SK-N-MC (cell line): Measurements from ENCODE around the gene MYADML2.
"Not testable (repeated sequence)": the region's sequence is repeated elsewhere in the genome, so short reads cannot be mapped to it uniquely, and the experiment has no call there.

Experiments used
- DNase-seq: peaks from one replicate; pipeline ENCODE4 v3.0.0-alpha.2; 2011; ENCODE audit warnings: low read depth, low spot score
- H3K27ac ChIP-seq: fragments of 200-600 bp; sonication (generic); 2 replicates; pipeline ENCODE4 v1.5.1; 2016; ENCODE audit warnings: mixed run types
- H3K36me3 ChIP-seq: fragments of 200-600 bp; sonication (generic); 2 replicates; pipeline ENCODE4 v1.6.1; 2017; ENCODE audit warnings: antibody characterized with exemption, low read length, mixed read lengths; ENCODE audit not compliant: insufficient read depth
- H3K4me3 ChIP-seq: fragments of 200-600 bp; sonication (generic); 2 replicates; pipeline ENCODE4 v1.5.1; 2016
- H3K9ac ChIP-seq: fragments of 200-600 bp; sonication (generic); 2 replicates; pipeline ENCODE4 v1.8.0; 2017; ENCODE audit warnings: mixed run types, mixed read lengths; ENCODE audit not compliant: insufficient read length
- H3K9me3 ChIP-seq: fragments of 200-600 bp; sonication (generic); 2 replicates; pipeline ENCODE4 v1.6.1; 2017; ENCODE audit warnings: low read depth, mild to moderate bottlenecking, antibody characterized with exemption, low read length, moderate library complexity, mixed read lengths
- EZH2 ChIP-seq: fragments of 200-600 bp; sonication (generic); IDR thresholded peaks from one replicate; pipeline ENCODE4 v1.6.1; 2017; ENCODE audit warnings: antibody characterized with exemption
- FOXP2 ChIP-seq: optimal IDR thresholded peaks from 2 replicates; pipeline ENCODE3; 2011; ENCODE audit warnings: mild to moderate bottlenecking, moderate library complexity; ENCODE audit not compliant: insufficient read depth; ENCODE audit errors: extremely low read length, control extremely low read depth
- POLR2AphosphoS5 ChIP-seq: IDR thresholded peaks from 2 replicates; pipeline ENCODE4 v1.6.1; 2012; ENCODE audit warnings: mild to moderate bottlenecking, low read depth, low read length, borderline replicate concordance

The MYADML2 gene

DNA sequence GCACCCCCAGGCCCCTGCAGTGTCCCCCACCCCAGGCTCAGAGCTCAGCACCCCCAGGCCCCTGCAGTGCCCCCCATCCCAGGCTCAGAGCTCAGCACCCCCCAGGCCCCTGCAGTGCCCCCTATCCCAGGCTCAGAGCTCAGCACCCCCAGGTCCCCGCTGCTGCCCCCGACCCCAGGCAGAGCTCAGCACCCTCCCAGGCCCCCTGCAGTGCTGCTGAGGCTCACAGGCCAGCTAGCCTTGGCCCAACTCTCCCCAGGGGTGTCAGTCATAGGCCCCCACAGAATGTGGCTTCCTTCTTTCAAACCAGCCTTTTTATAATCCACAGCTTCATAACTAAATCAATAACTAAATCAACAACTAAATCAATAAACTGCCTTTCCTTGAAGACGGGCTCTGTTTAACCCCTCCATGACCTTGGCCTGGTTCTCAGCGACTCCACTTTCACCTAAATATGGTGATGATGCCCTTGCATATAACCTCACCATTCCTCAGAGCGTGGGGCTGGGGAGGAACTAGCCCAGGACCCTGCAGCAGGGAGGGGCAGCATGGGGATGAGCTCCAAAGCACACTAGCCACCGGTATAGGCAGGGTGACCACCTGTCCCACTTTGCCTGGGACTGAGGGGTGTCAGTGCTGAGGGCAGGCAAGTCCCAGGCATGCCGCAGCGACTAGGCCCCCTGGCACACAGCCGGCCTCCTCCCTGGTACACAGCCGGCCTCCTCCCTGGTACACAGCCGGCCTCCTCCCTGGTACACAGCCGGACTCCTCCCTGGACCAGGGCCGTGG is 8.9 kb upstream of the MYADML2 start:
- Histone ChIP-seq H3K9me3 (no peaks in the 10 kb centered on the region), H3K4me3 (no peak overlapping the region), H3K27ac (no peak overlapping the region), H3K9ac (no peak overlapping the region), H3K36me3 (no peaks in the 10 kb centered on the region)
- TF ChIP-seq FOXP2 (no peak), EZH2 (no peak), POLR2AphosphoS5 (no peak)
- no peak for DNase-seq

DNA sequence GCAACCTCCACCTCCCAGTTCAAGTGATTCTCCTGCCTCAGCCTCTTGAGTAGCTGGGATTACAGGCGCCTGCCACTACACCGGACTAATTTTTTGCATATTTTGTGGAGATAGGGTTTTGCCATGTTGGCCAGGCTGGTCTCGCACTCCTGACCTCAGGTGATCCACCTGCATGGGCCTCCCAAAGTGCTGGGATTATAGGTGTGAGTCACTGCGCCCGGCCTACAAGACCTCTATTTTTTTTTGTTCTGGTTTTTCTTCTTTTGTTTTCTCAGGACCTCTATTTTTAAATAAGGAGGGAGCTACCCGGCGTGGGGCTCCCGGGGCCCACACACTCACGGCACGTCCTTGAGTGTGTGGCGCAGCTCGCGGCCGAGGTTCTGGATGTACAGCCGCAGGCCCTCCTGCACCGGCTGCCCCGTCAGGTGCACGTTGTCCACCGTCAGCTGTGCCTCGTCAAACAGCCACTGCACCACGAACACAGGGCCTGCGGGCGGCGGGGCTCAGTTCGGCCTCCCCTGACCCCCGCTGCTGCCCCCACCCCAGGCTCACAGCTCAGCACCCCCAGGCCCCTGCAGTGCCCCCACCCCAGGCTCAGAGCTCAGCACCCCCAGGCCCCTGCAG is 8.1 kb upstream of the MYADML2 start:
- TF ChIP-seq FOXP2 = no peak
- no peak for DNase-seq
- no peaks in the 10 kb centered on the region for H3K36me3 ChIP-seq
- H3K27ac ChIP-seq = no peak overlapping the region
- H3K9me3 ChIP-seq = no peaks in the 10 kb centered on the region
- no peak overlapping the region for H3K9ac ChIP-seq
- H3K4me3 ChIP-seq = no peak overlapping the region

DNA sequence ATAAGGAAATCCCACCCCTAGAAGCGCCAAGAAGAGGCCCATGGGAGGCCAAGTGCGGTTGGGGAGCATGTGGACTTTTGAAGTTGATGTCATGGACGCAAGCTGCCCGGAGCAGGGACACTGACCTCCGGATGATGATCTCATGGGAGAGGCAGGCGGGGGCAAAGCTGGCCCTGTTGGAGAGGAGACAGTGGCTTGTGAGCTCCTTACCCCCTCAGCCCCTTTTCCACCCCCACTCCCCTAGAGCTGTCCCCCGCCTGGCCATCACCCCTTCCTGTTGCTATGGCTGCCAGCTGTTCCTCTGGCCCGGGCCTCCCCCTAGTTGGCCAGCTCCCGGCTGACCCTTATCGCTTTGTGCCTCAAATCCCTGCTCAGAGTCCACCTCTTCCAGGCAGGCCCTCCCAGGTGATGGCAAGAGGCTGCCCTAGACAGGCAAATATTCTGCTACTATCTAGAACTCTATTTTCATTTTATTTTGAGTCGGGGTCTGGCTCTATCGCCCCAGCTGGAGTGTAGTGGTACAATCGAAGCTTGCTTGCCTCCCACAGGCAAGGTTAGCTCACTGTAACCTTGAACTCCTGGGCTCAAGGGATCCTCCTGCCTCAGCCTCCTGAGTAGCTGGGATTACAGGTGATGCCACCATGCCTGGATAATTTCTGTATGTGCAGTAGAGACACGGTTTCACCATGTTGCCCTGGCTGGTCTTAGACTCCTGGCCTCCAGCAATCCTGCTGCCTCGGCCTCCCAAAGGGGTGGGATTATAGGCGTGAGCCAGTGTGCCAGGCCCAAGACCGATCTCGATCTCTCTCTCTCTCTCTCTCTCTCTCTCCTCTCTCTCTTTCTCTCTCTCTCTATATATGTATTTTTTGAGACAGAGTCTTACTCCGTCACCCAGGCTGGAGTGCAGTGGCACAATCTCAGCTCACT is 7.4 kb upstream of the MYADML2 start:
- Histone ChIP-seq H3K36me3 (no peaks in the 10 kb centered on the region), H3K9me3 (no peaks in the 10 kb centered on the region), H3K27ac (no peak overlapping the region), H3K9ac (no peak overlapping the region), H3K4me3 (no peak overlapping the region)
- DNase-seq = no peak
- TF ChIP-seq FOXP2 (no peak), POLR2AphosphoS5 (no peak), EZH2 (no peak)

DNA sequence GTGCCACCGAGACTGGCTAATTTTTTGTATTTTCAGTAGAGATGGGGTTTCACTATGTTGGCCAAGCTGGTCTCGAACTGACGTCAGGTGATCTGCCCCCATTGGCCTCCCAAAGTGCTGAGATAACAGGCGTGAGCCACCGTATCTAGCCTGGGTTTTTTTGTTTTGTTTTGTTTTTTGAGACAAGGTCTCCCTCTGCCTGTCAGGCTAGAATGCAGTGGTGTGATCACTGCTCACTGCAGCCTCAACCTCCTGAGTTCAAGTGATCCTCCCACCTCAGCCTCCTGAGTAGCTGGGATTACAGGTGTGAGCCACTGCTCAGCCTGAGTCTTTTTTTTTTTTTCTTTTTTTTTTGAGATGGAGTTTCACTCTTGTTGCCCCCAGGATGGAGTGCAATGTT is 6.4 kb upstream of the MYADML2 start:
- not testable (repeated sequence) for H3K36me3 ChIP-seq, H3K27ac ChIP-seq, DNase-seq, H3K4me3 ChIP-seq, H3K9me3 ChIP-seq, H3K9ac ChIP-seq

DNA sequence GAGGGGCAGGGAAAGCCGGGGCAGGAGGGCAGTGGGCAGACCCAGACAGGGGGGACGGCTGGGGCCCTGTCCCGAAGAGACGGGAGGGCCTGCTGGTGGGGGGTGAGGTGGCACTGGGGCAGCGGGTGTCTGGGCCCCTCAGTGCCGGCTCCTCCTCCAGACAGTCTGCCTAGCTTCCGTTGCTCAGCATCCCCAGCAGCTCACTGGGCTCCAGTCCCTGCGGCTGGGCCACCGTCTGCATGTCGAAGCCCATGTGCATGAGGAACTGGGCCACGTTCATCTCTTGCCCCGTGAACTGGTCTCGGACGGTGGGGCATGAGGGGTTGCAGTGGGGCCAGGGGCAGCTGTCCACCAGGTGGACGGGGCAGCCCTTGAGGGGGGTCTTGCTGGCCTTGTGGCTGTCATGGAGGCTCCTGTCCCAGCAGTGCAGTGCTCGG is 5.8 kb upstream of the MYADML2 start:
- H3K9me3 ChIP-seq = no peaks in the 10 kb centered on the region
- H3K4me3 ChIP-seq = no peak overlapping the region
- no peak for TF ChIP-seq POLR2AphosphoS5
- no peak overlapping the region for H3K9ac ChIP-seq
- no peak for DNase-seq
- no peaks in the 10 kb centered on the region for H3K36me3 ChIP-seq
- H3K27ac ChIP-seq = no peak overlapping the region

DNA sequence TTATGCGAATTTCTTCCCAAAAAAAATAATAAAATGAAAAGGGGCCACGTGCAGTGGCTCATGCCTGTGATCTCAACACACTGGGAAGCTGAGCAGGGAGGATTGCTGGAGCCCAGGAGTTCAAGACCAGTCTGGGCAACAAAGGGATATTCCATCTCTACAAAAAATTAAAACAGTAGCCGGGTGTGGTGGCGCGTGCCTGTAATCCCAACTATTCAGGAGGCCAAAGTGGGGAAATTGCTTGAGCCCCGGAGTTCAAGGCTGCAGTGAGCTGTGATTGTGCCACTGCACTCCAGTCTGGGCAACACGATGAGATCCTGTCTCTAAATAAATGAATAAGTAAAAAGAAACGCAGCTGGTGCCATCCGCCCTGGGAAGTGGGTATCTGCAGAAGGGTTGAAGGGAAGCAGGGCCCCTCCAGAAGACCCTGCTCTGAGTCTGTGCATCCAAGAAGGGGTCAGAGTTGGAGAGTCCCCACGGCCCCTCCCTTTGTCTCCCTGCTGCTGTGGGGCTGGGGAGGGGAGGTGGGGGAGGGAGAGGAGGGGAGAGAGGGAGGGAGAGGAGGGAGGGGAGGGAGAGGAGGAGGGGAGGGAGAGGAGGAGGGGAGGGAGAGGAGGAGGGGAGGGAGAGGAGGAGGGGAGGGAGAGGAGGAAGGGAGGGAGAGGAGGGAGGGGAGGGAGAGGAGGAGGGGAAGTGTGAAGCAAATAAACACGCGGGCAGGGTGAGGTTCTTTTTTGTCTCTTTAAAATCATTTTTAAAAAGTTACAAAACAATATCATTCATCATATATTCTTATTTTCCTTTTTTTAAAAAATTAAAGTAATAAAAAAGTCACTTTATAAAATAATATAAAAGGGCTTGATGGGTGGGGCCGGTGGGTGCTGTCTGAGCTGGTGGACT is 5.0 kb upstream of the MYADML2 start:
- H3K27ac ChIP-seq = no peak overlapping the region
- no peaks in the 10 kb centered on the region for H3K36me3 ChIP-seq
- DNase-seq = no peak
- TF ChIP-seq EZH2 (no peak), FOXP2 (no peak), POLR2AphosphoS5 (no peak)
- no peaks in the 10 kb centered on the region for H3K9me3 ChIP-seq
- H3K9ac ChIP-seq = no peak overlapping the region
- no peak overlapping the region for H3K4me3 ChIP-seq

DNA sequence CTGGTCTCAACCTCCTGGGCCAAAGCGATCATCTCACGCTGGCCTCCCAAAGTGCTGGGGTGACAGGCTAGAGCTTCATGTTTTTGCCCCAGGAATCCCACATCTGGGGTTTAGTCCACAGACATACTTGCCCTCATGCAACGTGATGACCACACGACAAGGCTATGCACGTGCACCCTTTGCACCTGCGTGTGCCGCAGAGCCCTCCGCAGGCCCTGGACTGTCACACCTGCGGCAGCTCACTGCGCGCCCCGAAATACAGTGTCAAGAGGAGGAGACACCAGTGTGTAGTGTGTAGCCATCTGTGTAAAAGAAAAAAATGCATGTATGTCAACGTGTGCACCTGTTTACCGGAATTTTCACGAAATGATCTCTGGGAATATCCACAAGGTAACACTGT is 3.5 kb upstream of the MYADML2 start:
- H3K27ac ChIP-seq = no peak overlapping the region
- DNase-seq = no peak
- H3K9me3 ChIP-seq = no peaks in the 10 kb centered on the region
- no peak overlapping the region for H3K9ac ChIP-seq
- H3K36me3 ChIP-seq = no peaks in the 10 kb centered on the region
- H3K4me3 ChIP-seq = no peak overlapping the region
- TF ChIP-seq EZH2 = no peak
- no peak for TF ChIP-seq FOXP2
- no peak for TF ChIP-seq POLR2AphosphoS5

DNA sequence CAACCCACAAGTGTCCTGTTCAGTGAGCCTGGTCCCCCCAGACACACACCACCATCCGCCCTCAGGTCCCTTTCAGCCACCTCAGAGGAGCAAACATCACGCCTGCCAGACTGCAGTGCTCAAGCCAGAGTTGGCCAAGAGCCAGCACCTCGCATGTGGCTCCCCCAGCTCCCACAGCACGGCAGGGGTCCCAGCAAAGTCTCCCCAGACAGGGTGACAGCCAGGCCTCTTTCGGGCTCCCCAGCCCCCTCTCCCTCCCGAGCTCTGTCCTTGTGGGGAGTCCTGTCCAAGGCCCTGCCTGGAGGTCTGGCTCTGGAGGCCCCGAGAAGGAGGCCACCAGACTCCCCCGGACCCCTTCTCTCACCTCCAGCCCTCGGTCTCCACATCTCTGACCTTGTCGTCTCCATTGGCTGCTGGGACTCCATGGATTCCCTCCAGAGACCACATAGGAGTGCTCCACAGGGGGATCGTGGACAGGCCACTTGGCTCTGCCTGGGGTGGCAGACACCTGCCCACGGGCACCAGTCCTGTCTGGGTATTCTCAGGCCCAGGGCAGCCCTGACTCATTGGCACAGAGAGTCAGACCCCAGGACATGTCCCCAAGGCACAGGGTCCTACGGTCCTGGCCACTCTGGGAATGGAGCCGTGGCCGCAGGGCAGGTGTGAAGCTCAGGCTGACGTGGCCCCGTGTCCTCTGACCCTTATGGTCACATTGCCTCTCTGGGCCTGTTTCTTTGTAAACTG is 1.8 kb upstream of the MYADML2 start:
- H3K27ac ChIP-seq = no peak overlapping the region
- H3K36me3 ChIP-seq = no peaks in the 10 kb centered on the region
- H3K4me3 ChIP-seq = no peak overlapping the region
- TF ChIP-seq FOXP2 = no peak
- no peak for TF ChIP-seq POLR2AphosphoS5
- TF ChIP-seq EZH2 = no peak
- no peak for DNase-seq
- no peaks in the 10 kb centered on the region for H3K9me3 ChIP-seq
- no peak overlapping the region for H3K9ac ChIP-seq
